H1 (cell line): Measurements from ENCODE around the gene CXorf49B. TPM values are rescaled to one million over a fixed set of nuclear protein-coding genes. Genes with fewer than 3 reads are reported as not detected.

Source experiments
- EZH2 ChIP-seq: fragments of 200-600 bp; sonication (generic); IDR thresholded peaks from 2 replicates; pipeline ENCODE4 v1.7.1; 2012; ENCODE audit warnings: low read depth, mild to moderate bottlenecking, moderate library complexity, low read length, inconsistent platforms; ENCODE audit not compliant: severe bottlenecking
- GABPA ChIP-seq: IDR thresholded peaks from 2 replicates; pipeline ENCODE4 v1.6.1; 2011; ENCODE audit warnings: mild to moderate bottlenecking, low read length, moderate library complexity, borderline replicate concordance; ENCODE audit not compliant: insufficient read depth
- polyA plus RNA-seq, 7 experiments: library from polyadenylated mRNA; depleted of rRNA in 3 of 7; stranded (reverse) in 5 of 7; unstranded in 2 of 7; fragments of >200 nt in 5 of 7; fragments of 200-250 nt in 2 of 7; gene quantifications; 1 replicate in 5 of 7; 2 replicates in 1 of 7; 4 replicates in 1 of 7; pipeline versions ENCODE4 v1.2.1 to v1.2.3, GENCODE V29; 2011 to 2013; ENCODE audit warnings: missing spikeins in 2 of 7, mixed read lengths in 2 of 7
- total RNA-seq: library from RNA; stranded (reverse); fragmentation: NEBNext Ultra II Directional; extraction: Animal tissue kit (Norgen Biotek cat#: 25700); gene quantifications from 2 replicates; pipeline ENCODE4 v1.2.1, GENCODE V29; 2021
- TF ChIP-seq, protein P1 (sequence below): IDR thresholded peaks from 2 replicates; pipeline ENCODE4 v1.6.1; 2012; ENCODE audit warnings: inconsistent platforms

The CXorf49B gene
- total and polyA plus RNA-seq, 2 of the 8 experiments (the other 6 are each of a cell fraction or from before 2014, with no cell fraction given), result not detected

GRCh38 chrX:71815121-71815905, 52.2 kb downstream of the CXorf49B start (continued):
- TF ChIP-seq, protein P1, sequence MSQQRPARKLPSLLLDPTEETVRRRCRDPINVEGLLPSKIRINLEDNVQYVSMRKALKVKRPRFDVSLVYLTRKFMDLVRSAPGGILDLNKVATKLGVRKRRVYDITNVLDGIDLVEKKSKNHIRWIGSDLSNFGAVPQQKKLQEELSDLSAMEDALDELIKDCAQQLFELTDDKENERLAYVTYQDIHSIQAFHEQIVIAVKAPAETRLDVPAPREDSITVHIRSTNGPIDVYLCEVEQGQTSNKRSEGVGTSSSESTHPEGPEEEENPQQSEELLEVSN, result no peak
- TF ChIP-seq GABPA (no peak), EZH2 (no peak)
